ENCODE data around the gene PBXIP1. TPM values are rescaled to one million over a fixed set of nuclear protein-coding genes. Genes with fewer than 3 reads are reported as not detected.
"Not testable (repeated sequence)": the region's sequence is repeated elsewhere in the genome, so short reads cannot be mapped to it uniquely, and the experiment has no call there.

Gene PBXIP1
- total and polyA plus RNA-seq, 10 of the 15 experiments (the other 5 are each of a cell fraction or from before 2014, with no cell fraction given), result 0.63 to 25.6 (median 15.4) TPM

DNA sequence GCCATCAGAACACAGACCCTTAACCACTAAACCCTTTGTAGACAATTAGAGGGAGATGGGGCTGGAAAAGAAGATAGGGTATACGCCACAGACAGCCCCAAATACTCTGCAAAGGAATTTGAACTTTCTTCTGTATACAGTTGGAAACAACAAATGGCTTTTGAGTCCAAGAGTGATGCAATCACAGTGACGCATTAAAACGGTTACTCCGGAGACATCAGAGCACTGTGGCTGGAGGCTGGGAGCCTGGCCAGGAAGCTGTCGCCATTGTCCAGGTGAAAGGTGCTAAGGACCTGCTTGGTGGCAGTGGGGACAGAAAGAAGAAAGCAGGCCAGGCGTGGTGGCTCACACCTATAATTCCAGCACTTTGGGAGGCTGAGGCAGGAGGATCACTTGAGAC is 31.4 kb upstream of the PBXIP1 start:
- H3K9me3 ChIP-seq (replicated peaks; ENCODE audit: control insufficient read depth, insufficient read depth, low read length), result no peaks in the 10 kb centered on the region
- ChIA-PET CTCF (interaction anchor here (0.5 to 20.6 kb wide), 4 partner anchors 8 to 111 kb away, joined by 3 to 226 read pairs (median 8); partner anchors contain the start of genes LENEP and ZBTB7B), RAD21 (ENCODE audit: unreplicated experiment) (interaction anchor here (1.5 to 1.7 kb wide), 2 partner anchors 13 to 30 kb away, joined by 5 to 7 read pairs; no protein-coding TSS in a partner anchor), POLR2A (interaction anchor here (1.1 to 1.2 kb wide), 2 partner anchors 14 to 15 kb away, joined by 3 read pairs; no protein-coding TSS in a partner anchor), SMC1A (ENCODE audit: uncharacterized antibody, unreplicated experiment) (interaction anchor here (1.0 to 1.5 kb wide), 2 partner anchors 24 to 441 kb away, joined by 3 read pairs; no protein-coding TSS in a partner anchor)
- BruUV-seq (replicated peaks), result no TSS peak
- no peak for DNase-seq (ENCODE audit: low read depth, low spot score)
- H3K27ac ChIP-seq (ENCODE audit: control insufficient read depth, insufficient read depth), result no peak overlapping the region
- no peaks in the 10 kb centered on the region for H4K20me1 ChIP-seq (ENCODE audit: control insufficient read depth, insufficient read depth)
- no peaks in the 10 kb centered on the region for H3K27me3 ChIP-seq (replicated peaks in 1 of 2; ENCODE audit: control insufficient read depth in 2 of 2, insufficient read depth in 2 of 2, low read length in 1 of 2)
- H3K9ac ChIP-seq (ENCODE audit: control insufficient read depth, insufficient read depth, low read length), result no peak overlapping the region
- TF ChIP-seq, protein P1, sequence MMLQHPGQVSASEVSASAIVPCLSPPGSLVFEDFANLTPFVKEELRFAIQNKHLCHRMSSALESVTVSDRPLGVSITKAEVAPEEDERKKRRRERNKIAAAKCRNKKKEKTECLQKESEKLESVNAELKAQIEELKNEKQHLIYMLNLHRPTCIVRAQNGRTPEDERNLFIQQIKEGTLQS (IDR thresholded peaks at IDR 0.05; ENCODE audit: borderline replicate concordance, extremely low read depth, low read depth, low read length), result no peak
- TF ChIP-seq CHD4 (IDR thresholded peaks at IDR 0.05) (no peak), RUNX3 (IDR thresholded peaks at IDR 0.05; ENCODE audit: low read length) (no peak), RBBP5 (conservative IDR thresholded peaks at IDR 0.05) (no peak), CHD1 (IDR thresholded peaks at IDR 0.05; ENCODE audit: low read depth, low read length) (no peak), POLR2AphosphoS5 (IDR thresholded peaks at IDR 0.05; ENCODE audit: low read length) (no peak)
- TF ChIP-seq, protein P2, sequence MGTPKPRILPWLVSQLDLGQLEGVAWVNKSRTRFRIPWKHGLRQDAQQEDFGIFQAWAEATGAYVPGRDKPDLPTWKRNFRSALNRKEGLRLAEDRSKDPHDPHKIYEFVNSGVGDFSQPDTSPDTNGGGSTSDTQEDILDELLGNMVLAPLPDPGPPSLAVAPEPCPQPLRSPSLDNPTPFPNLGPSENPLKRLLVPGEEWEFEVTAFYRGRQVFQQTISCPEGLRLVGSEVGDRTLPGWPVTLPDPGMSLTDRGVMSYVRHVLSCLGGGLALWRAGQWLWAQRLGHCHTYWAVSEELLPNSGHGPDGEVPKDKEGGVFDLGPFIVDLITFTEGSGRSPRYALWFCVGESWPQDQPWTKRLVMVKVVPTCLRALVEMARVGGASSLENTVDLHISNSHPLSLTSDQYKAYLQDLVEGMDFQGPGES (IDR thresholded peaks at IDR 0.05), result no peak
- TF ChIP-seq, protein P3, sequence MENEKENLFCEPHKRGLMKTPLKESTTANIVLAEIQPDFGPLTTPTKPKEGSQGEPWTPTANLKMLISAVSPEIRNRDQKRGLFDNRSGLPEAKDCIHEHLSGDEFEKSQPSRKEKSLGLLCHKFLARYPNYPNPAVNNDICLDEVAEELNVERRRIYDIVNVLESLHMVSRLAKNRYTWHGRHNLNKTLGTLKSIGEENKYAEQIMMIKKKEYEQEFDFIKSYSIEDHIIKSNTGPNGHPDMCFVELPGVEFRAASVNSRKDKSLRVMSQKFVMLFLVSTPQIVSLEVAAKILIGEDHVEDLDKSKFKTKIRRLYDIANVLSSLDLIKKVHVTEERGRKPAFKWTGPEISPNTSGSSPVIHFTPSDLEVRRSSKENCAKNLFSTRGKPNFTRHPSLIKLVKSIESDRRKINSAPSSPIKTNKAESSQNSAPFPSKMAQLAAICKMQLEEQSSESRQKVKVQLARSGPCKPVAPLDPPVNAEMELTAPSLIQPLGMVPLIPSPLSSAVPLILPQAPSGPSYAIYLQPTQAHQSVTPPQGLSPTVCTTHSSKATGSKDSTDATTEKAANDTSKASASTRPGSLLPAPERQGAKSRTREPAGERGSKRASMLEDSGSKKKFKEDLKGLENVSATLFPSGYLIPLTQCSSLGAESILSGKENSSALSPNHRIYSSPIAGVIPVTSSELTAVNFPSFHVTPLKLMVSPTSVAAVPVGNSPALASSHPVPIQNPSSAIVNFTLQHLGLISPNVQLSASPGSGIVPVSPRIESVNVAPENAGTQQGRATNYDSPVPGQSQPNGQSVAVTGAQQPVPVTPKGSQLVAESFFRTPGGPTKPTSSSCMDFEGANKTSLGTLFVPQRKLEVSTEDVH (IDR thresholded peaks at IDR 0.05; ENCODE audit: low read depth, partially characterized antibody), result no peak
- TF ChIP-seq, protein P4, sequence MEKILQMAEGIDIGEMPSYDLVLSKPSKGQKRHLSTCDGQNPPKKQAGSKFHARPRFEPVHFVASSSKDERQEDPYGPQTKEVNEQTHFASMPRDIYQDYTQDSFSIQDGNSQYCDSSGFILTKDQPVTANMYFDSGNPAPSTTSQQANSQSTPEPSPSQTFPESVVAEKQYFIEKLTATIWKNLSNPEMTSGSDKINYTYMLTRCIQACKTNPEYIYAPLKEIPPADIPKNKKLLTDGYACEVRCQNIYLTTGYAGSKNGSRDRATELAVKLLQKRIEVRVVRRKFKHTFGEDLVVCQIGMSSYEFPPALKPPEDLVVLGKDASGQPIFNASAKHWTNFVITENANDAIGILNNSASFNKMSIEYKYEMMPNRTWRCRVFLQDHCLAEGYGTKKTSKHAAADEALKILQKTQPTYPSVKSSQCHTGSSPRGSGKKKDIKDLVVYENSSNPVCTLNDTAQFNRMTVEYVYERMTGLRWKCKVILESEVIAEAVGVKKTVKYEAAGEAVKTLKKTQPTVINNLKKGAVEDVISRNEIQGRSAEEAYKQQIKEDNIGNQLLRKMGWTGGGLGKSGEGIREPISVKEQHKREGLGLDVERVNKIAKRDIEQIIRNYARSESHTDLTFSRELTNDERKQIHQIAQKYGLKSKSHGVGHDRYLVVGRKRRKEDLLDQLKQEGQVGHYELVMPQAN (conservative IDR thresholded peaks at IDR 0.05), result no peak
- H3K36me3 ChIP-seq (ENCODE audit: control insufficient read depth in 2 of 2, insufficient read depth in 2 of 2, low read length in 1 of 2), result peaks cover 15 to 17% of the 10 kb centered on the region in 2 experiments; a peak in 3 of 4 replicates
- no peak overlapping the region for H3K4me2 ChIP-seq (ENCODE audit: control insufficient read depth, insufficient read depth)
- no peak overlapping the region for H2AFZ ChIP-seq (ENCODE audit: control insufficient read depth, low read depth, low read length)
- FAIRE-seq, result no peak
- H3K4me1 ChIP-seq (ENCODE audit: control insufficient read depth, insufficient read depth, low read length), result peaks cover 5% of the 10 kb centered on the region
- no peak for ATAC-seq
- in situ Hi-C loops (cut with MboI) (no loop called here), intact Hi-C loops (cut with micrococcal nuclease; ENCODE audit: unreplicated experiment) (no loop called here)
- no peak overlapping the region for H3K4me3 ChIP-seq
- WGBS (ENCODE audit: insufficient coverage, insufficient replicate concordance, low lambda C conversion rate, missing lambda C conversion rate), result 94% methylated on average over 6 of the region's 6 CpGs
- peaks cover 22% of the 10 kb centered on the region for H3K79me2 ChIP-seq (ENCODE audit: control insufficient read depth, insufficient read depth, low read length)

DNA sequence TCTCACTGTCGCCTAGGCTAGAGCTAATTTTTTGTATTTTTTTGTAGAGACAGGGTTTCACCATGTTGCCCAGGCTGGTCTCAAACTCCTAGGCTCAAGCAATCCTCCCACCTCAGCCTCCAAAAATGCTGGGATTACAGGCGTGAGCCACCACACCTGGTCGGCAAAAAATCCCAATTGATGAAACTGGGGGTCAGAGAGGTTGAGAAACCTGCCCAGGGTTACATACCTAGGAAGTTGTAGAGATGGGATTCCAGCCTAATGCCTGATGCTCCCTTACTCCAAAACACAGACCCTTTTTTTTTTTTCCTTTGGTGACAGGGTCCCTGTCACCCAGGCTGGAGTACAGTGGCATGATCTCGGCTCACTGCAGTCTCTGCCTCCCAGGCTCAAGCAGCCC is 30.8 kb upstream of the PBXIP1 start:
- DNase-seq (ENCODE audit: low read depth, low spot score); ATAC-seq; H3K9ac ChIP-seq (ENCODE audit: control insufficient read depth, insufficient read depth, low read length); intact Hi-C loops (cut with micrococcal nuclease; ENCODE audit: unreplicated experiment); in situ Hi-C loops (cut with MboI); H3K4me1 ChIP-seq (ENCODE audit: control insufficient read depth, insufficient read depth, low read length); H2AFZ ChIP-seq (ENCODE audit: control insufficient read depth, low read depth, low read length); H3K9me3 ChIP-seq (replicated peaks; ENCODE audit: control insufficient read depth, insufficient read depth, low read length); H3K27me3 ChIP-seq (replicated peaks in 1 of 2; ENCODE audit: control insufficient read depth in 2 of 2, insufficient read depth in 2 of 2, low read length in 1 of 2); H3K27ac ChIP-seq (ENCODE audit: control insufficient read depth, insufficient read depth); H3K4me3 ChIP-seq; FAIRE-seq; BruUV-seq (replicated peaks); H4K20me1 ChIP-seq (ENCODE audit: control insufficient read depth, insufficient read depth); H3K4me2 ChIP-seq (ENCODE audit: control insufficient read depth, insufficient read depth): not testable (repeated sequence)
- Histone ChIP-seq H3K79me2 (ENCODE audit: control insufficient read depth, insufficient read depth, low read length) (peaks cover 22% of the 10 kb centered on the region), H3K36me3 (ENCODE audit: control insufficient read depth in 2 of 2, insufficient read depth in 2 of 2, low read length in 1 of 2) (peaks cover 15 to 17% of the 10 kb centered on the region in 2 experiments; a peak in 3 of 4 replicates)
- ChIA-PET SMC1A (ENCODE audit: uncharacterized antibody, unreplicated experiment) (interaction anchor here (6.5 kb wide), 1 partner anchor 10 kb away, joined by 69 read pairs; the partner anchor contains the start of gene LENEP), POLR2A (interaction anchor here (0.6 kb wide), 1 partner anchor 9 kb away, joined by 3 read pairs; no protein-coding TSS in a partner anchor), RAD21 (ENCODE audit: unreplicated experiment) (interaction anchor here (1.7 kb wide), 1 partner anchor 31 kb away, joined by 5 read pairs; no protein-coding TSS in a partner anchor), CTCF (interaction anchor here (0.5 to 20.6 kb wide), 3 partner anchors 11 to 111 kb away, joined by 3 to 226 read pairs (median 13); partner anchors contain the start of genes LENEP and ZBTB7B)
- WGBS (ENCODE audit: insufficient coverage, insufficient replicate concordance, low lambda C conversion rate, missing lambda C conversion rate), result 98% methylated on average over 3 of the region's 4 CpGs
